Breast epithelium (tissue), 4 donors: Measurements from ENCODE around the gene CTSC. TPM values are rescaled to one million over a fixed set of nuclear protein-coding genes. Genes with fewer than 3 reads are reported as not detected.

Experiments
- DNase-seq, 2 donors: peaks; one replicate each; pipeline ENCODE4 v3.0.0-alpha.2; 2019; ENCODE audit warnings: low spot score in 2 of 2
- H3K27ac ChIP-seq, 2 donors: fragments of 200-600 bp; sonication (generic) in 1 of 2; one replicate each; pipeline ENCODE4 v1.5.1; 2016 to 2019; ENCODE audit warnings: mild to moderate bottlenecking in 1 of 2
- H3K27me3 ChIP-seq, 2 donors: fragments of 200-600 bp; sonication (generic) in 1 of 2; one replicate each; pipeline versions ENCODE4 v1.5.1 to v1.6.0; 2017 to 2019; ENCODE audit warnings: control low read depth in 1 of 2, mild to moderate bottlenecking in 1 of 2
- H3K36me3 ChIP-seq: fragments of 200-600 bp; one replicate; pipeline ENCODE4 v1.5.1; 2019
- H3K4me1 ChIP-seq, 2 donors: fragments of 200-600 bp; sonication (generic); one replicate each; pipeline ENCODE4 v1.5.1; 2016 to 2019; ENCODE audit warnings: control low read depth in 1 of 2
- H3K4me3 ChIP-seq, 3 donors: fragments of 200-600 bp; sonication (generic); 1 replicate in 2 of 3; 2 replicates in 1 of 3; pipeline ENCODE4 v1.5.1; 2016 to 2019; ENCODE audit warnings: mild to moderate bottlenecking in 3 of 3, moderate library complexity in 2 of 3
- H3K9me3 ChIP-seq, 2 donors: fragments of 200-600 bp; sonication (generic) in 1 of 2; one replicate each; pipeline ENCODE4 v1.5.1; 2016 to 2019; ENCODE audit warnings: control low read depth in 1 of 2
- CTCF ChIP-seq, 3 donors: fragments of 450-650 bp; IDR thresholded peaks; one replicate each; pipeline ENCODE4 v1.5.1; 2016 to 2017; ENCODE audit warnings: antibody characterized with exemption in 3 of 3, mild to moderate bottlenecking in 3 of 3, moderate library complexity in 3 of 3
- POLR2A ChIP-seq: fragments of 450-650 bp; IDR thresholded peaks from one replicate; pipeline ENCODE4 v1.6.1; 2016; ENCODE audit warnings: antibody characterized with exemption, mild to moderate bottlenecking, moderate library complexity
- POLR2AphosphoS5 ChIP-seq, 3 donors: sonication (generic); formaldehyde crosslinking; IDR thresholded peaks; one replicate each; pipeline ENCODE4 v1.6.1; 2017; ENCODE audit warnings: antibody characterized with exemption in 3 of 3
- intact Hi-C: fragments of 100-400 bp; cut with DNase I; formaldehyde crosslinking; loops from one replicate; pipeline ENCODE4 v1.15.1; 2023; ENCODE audit warnings: low total_unique reads
- total RNA-seq, 3 donors: library from RNA; depleted of rRNA; stranded (reverse); fragments of >200 nt; gene quantifications; one replicate each; pipeline ENCODE4 v1.1.0, GENCODE V29; 2016

CTSC gene
- total RNA-seq, 3 donors from 2014 or later = 56.0 to 103 (median 64.1) TPM

- Histone ChIP-seq H3K4me3 (no peak overlapping the region), H3K9me3 (no peaks in the 10 kb centered on the region), H3K36me3 (no peaks in the 10 kb centered on the region), H3K27me3 (no peaks in the 10 kb centered on the region), H3K4me1 (no peaks in the 10 kb centered on the region), H3K27ac (no peak overlapping the region)
- no peak for TF ChIP-seq CTCF (IDR thresholded peaks at IDR 0.05)
- TF ChIP-seq POLR2A = no peak
- no peak for TF ChIP-seq POLR2AphosphoS5 (IDR thresholded peaks at IDR 0.05)
- intact Hi-C loops = no loop called here
- DNase-seq = no peak
Measured at GRCh38 chr11:88353835-88354496, 16.4 kb upstream of the CTSC start.

- no peaks in the 10 kb centered on the region for H3K9me3 ChIP-seq
- no peak overlapping the region for H3K4me3 ChIP-seq
- DNase-seq = no peak
- no peaks in the 10 kb centered on the region for H3K27me3 ChIP-seq
- intact Hi-C loops = no loop called here
- H3K4me1 ChIP-seq = no peaks in the 10 kb centered on the region
- TF ChIP-seq POLR2A = no peak
- TF ChIP-seq POLR2AphosphoS5 (IDR thresholded peaks at IDR 0.05) = no peak
- TF ChIP-seq CTCF (IDR thresholded peaks at IDR 0.05) = no peak
- no peaks in the 10 kb centered on the region for H3K36me3 ChIP-seq
- no peak overlapping the region for H3K27ac ChIP-seq
Measured at GRCh38 chr11:88353386-88353785, 15.8 kb upstream of the CTSC start.

GRCh38 chr11:88352139-88352538 is 14.6 kb upstream of the CTSC start:
- H3K27me3 ChIP-seq = no peaks in the 10 kb centered on the region
- TF ChIP-seq POLR2A (no peak), CTCF (IDR thresholded peaks at IDR 0.05) (no peak)
- H3K4me3 ChIP-seq = no peak overlapping the region
- intact Hi-C loops = no loop called here
- no peaks in the 10 kb centered on the region for H3K4me1 ChIP-seq
- H3K9me3 ChIP-seq = no peaks in the 10 kb centered on the region
- no peak for DNase-seq
- no peaks in the 10 kb centered on the region for H3K36me3 ChIP-seq
- no peak overlapping the region for H3K27ac ChIP-seq

GRCh38 chr11:88348870-88349269 is 11.3 kb upstream of the CTSC start:
- no peaks in the 10 kb centered on the region for H3K4me1 ChIP-seq
- H3K9me3 ChIP-seq = no peaks in the 10 kb centered on the region
- no peak overlapping the region for H3K4me3 ChIP-seq
- no peaks in the 10 kb centered on the region for H3K27me3 ChIP-seq
- TF ChIP-seq POLR2A = no peak
- no peak for TF ChIP-seq POLR2AphosphoS5 (IDR thresholded peaks at IDR 0.05)
- TF ChIP-seq CTCF (IDR thresholded peaks at IDR 0.05) = no peak
- H3K36me3 ChIP-seq = no peaks in the 10 kb centered on the region
- no peak overlapping the region for H3K27ac ChIP-seq
- DNase-seq = no peak
- intact Hi-C loops = no loop called here

- Histone ChIP-seq H3K36me3 (no peaks in the 10 kb centered on the region), H3K27ac (no peak overlapping the region), H3K4me3 (no peak overlapping the region), H3K27me3 (no peaks in the 10 kb centered on the region), H3K4me1 (no peaks in the 10 kb centered on the region), H3K9me3 (no peaks in the 10 kb centered on the region)
- intact Hi-C loops = no loop called here
- no peak for DNase-seq
- TF ChIP-seq POLR2AphosphoS5 (IDR thresholded peaks at IDR 0.05) (no peak), CTCF (IDR thresholded peaks at IDR 0.05) (no peak), POLR2A (no peak)
Measured at GRCh38 chr11:88345949-88346348, 8.4 kb upstream of the CTSC start.
